ENCODE results near the gene SLC24A4.

DNA sequence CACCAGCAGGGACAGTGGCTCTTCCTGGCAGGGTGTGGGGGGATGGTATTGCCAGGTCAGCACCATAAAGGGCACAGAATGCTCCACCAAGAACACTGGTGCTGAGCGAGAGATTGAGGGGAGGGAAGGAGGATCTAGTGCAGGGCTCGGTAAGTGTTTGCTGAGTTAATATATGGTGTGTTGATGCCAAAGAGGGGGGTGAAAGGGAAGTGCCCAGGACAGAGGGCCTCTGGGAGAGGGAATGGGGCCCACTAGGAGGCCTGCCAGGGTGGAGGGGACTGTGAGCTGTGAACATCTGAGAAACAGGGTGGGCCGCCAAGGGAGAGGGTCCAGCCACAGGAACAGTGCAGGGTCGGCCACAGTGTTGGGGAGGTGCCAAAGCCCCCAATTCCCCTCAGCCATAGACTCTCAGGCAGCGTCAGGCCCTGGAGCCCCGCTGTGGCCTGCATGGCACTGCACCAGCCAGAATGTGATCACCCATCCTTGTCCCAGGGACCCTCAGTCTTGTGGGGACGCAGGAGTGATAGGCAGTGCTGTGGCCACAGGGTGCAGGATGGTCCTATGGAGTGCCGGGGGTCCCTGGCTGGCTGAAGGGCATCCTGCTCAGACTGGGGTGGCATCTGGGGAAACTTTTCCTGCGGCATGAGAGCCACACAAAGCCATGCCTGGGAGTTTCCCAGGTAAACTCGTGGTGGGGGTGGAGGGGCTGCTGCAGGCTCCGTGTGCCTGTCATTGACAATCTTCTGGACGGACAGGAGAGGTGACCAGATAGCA is 202.5 kb downstream of the SLC24A4 start:
- TF ChIP-seq, protein P1, sequence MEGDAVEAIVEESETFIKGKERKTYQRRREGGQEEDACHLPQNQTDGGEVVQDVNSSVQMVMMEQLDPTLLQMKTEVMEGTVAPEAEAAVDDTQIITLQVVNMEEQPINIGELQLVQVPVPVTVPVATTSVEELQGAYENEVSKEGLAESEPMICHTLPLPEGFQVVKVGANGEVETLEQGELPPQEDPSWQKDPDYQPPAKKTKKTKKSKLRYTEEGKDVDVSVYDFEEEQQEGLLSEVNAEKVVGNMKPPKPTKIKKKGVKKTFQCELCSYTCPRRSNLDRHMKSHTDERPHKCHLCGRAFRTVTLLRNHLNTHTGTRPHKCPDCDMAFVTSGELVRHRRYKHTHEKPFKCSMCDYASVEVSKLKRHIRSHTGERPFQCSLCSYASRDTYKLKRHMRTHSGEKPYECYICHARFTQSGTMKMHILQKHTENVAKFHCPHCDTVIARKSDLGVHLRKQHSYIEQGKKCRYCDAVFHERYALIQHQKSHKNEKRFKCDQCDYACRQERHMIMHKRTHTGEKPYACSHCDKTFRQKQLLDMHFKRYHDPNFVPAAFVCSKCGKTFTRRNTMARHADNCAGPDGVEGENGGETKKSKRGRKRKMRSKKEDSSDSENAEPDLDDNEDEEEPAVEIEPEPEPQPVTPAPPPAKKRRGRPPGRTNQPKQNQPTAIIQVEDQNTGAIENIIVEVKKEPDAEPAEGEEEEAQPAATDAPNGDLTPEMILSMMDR (IDR thresholded peaks at IDR 0.05) = no peak
- TF ChIP-seq POLR2AphosphoS5 (IDR thresholded peaks at IDR 0.05) = no peak
